ENCODE data around the gene ASXL1. TPM values are rescaled to one million over a fixed set of nuclear protein-coding genes. Genes with fewer than 3 reads are reported as not detected.

Gene ASXL1
- total RNA-seq, 2 experiments from 2014 or later: 155 to 162 TPM

GRCh38 chr20:32455901-32456701, 98.0 kb downstream of the ASXL1 start:
- CTCF ChIA-PET: interaction anchor here (0.5 to 0.9 kb wide), 2 partner anchors 198 to 354 kb away, joined by 3 to 4 read pairs; no protein-coding TSS in a partner anchor
- Mint-ChIP-seq H3K9me3 (no peaks in the 10 kb centered on the region), H3K27me3 (ENCODE audit: low read depth) (no peaks in the 10 kb centered on the region), H3K36me3 (ENCODE audit: low read depth) (peaks cover 3% of the 10 kb centered on the region), H3K4me1 (ENCODE audit: low read depth) (peaks cover 3% of the 10 kb centered on the region), H3K27ac (no peak overlapping the region), H3K4me3 (no peak overlapping the region)
- intact Hi-C loops (cut with micrococcal nuclease): no loop called here
- no peak for DNase-seq

- H3K36me3 Mint-ChIP-seq (ENCODE audit: low read depth): peaks cover 3% of the 10 kb centered on the region
- CTCF ChIA-PET: interaction anchor here (0.5 kb wide), 1 partner anchor 355 kb away, joined by 4 read pairs; no protein-coding TSS in a partner anchor
These were observed 98.8 kb downstream of the ASXL1 start for GRCh38 chr20:32456869-32457478.

GRCh38 chr20:32457479-32457986, 99.4 kb downstream of the ASXL1 start:
- Mint-ChIP-seq H3K9me3 (no peaks in the 10 kb centered on the region), H3K4me3 (no peak overlapping the region), H3K36me3 (ENCODE audit: low read depth) (peaks cover 3% of the 10 kb centered on the region), H3K4me1 (ENCODE audit: low read depth) (peaks cover 3% of the 10 kb centered on the region), H3K27me3 (ENCODE audit: low read depth) (no peaks in the 10 kb centered on the region), H3K27ac (peak overlapping the region; percentile 46)
- intact Hi-C loops (cut with micrococcal nuclease): no loop called here
- DNase-seq: no peak
- CTCF ChIA-PET: no interaction called here

More at GRCh38 chr20:32456869-32457478, 98.8 kb downstream of the ASXL1 start:
- Mint-ChIP-seq H3K27ac (no peak overlapping the region), H3K9me3 (no peaks in the 10 kb centered on the region), H3K4me3 (no peak overlapping the region), H3K27me3 (ENCODE audit: low read depth) (no peaks in the 10 kb centered on the region), H3K4me1 (ENCODE audit: low read depth) (peaks cover 3% of the 10 kb centered on the region)
- no peak for DNase-seq
- intact Hi-C loops (cut with micrococcal nuclease): no loop called here

- H3K4me3 Mint-ChIP-seq: no peak overlapping the region
- H3K36me3 Mint-ChIP-seq (ENCODE audit: low read depth): peaks cover 3% of the 10 kb centered on the region
- peaks cover 3% of the 10 kb centered on the region for H3K4me1 Mint-ChIP-seq (ENCODE audit: low read depth)
- H3K9me3 Mint-ChIP-seq: no peaks in the 10 kb centered on the region
- CTCF ChIA-PET: no interaction called here
- intact Hi-C loops (cut with micrococcal nuclease): no loop called here
- peak overlapping the region; percentile 46 for H3K27ac Mint-ChIP-seq
- H3K27me3 Mint-ChIP-seq (ENCODE audit: low read depth): no peaks in the 10 kb centered on the region
- no peak for DNase-seq
These were observed 100.1 kb downstream of the ASXL1 start for GRCh38 chr20:32458061-32458836.

- intact Hi-C loops (cut with micrococcal nuclease): no loop called here
- Mint-ChIP-seq H3K9me3 (no peaks in the 10 kb centered on the region), H3K4me3 (no peak overlapping the region), H3K4me1 (ENCODE audit: low read depth) (peaks cover 3% of the 10 kb centered on the region), H3K36me3 (ENCODE audit: low read depth) (peaks cover 3% of the 10 kb centered on the region), H3K27me3 (ENCODE audit: low read depth) (no peaks in the 10 kb centered on the region), H3K27ac (no peak overlapping the region)
- CTCF ChIA-PET: no interaction called here
- DNase-seq: no peak
These were observed 100.7 kb downstream of the ASXL1 start for GRCh38 chr20:32458837-32459220.

- no peak for DNase-seq
- intact Hi-C loops (cut with micrococcal nuclease): no loop called here
- H3K4me1 Mint-ChIP-seq (ENCODE audit: low read depth): peaks cover 3% of the 10 kb centered on the region
- H3K27me3 Mint-ChIP-seq (ENCODE audit: low read depth): no peaks in the 10 kb centered on the region
- no peaks in the 10 kb centered on the region for H3K9me3 Mint-ChIP-seq
- H3K4me3 Mint-ChIP-seq: no peak overlapping the region
- H3K27ac Mint-ChIP-seq: no peak overlapping the region
- H3K36me3 Mint-ChIP-seq (ENCODE audit: low read depth): no peaks in the 10 kb centered on the region
- CTCF ChIA-PET: interaction anchor here (1.0 kb wide), 1 partner anchor 11 kb away, joined by 5 read pairs; no protein-coding TSS in a partner anchor
These were observed 102.1 kb downstream of the ASXL1 start for GRCh38 chr20:32460231-32460630.

- Mint-ChIP-seq H3K36me3 (ENCODE audit: low read depth) (no peaks in the 10 kb centered on the region), H3K27me3 (ENCODE audit: low read depth) (no peaks in the 10 kb centered on the region), H3K9me3 (no peaks in the 10 kb centered on the region), H3K4me1 (ENCODE audit: low read depth) (peaks cover 3% of the 10 kb centered on the region), H3K27ac (no peak overlapping the region), H3K4me3 (no peak overlapping the region)
- no peak for DNase-seq
- intact Hi-C loops (cut with micrococcal nuclease): no loop called here
- CTCF ChIA-PET: interaction anchor here (1.0 kb wide), 1 partner anchor 12 kb away, joined by 5 read pairs; no protein-coding TSS in a partner anchor
These were observed 102.7 kb downstream of the ASXL1 start for GRCh38 chr20:32460683-32461320.

- Mint-ChIP-seq H3K4me1 (ENCODE audit: low read depth) (peaks cover 3% of the 10 kb centered on the region), H3K27me3 (ENCODE audit: low read depth) (no peaks in the 10 kb centered on the region), H3K4me3 (no peak overlapping the region), H3K36me3 (ENCODE audit: low read depth) (no peaks in the 10 kb centered on the region), H3K27ac (no peak overlapping the region), H3K9me3 (no peaks in the 10 kb centered on the region)
- CTCF ChIA-PET: interaction anchor here (0.6 kb wide), 1 partner anchor 97 kb away, joined by 3 read pairs; no protein-coding TSS in a partner anchor
- no peak for DNase-seq
- intact Hi-C loops (cut with micrococcal nuclease): no loop called here
These were observed 103.9 kb downstream of the ASXL1 start for GRCh38 chr20:32461836-32462600.

GRCh38 chr20:32462900-32463641, 104.9 kb downstream of the ASXL1 start:
- no peak for DNase-seq
- H3K4me1 Mint-ChIP-seq (ENCODE audit: low read depth): peaks cover 1% of the 10 kb centered on the region
- intact Hi-C loops (cut with micrococcal nuclease): no loop called here
- CTCF ChIA-PET: interaction anchor here (0.6 kb wide), 1 partner anchor 98 kb away, joined by 3 read pairs; no protein-coding TSS in a partner anchor
- no peaks in the 10 kb centered on the region for H3K9me3 Mint-ChIP-seq
- no peak overlapping the region for H3K27ac Mint-ChIP-seq
- H3K36me3 Mint-ChIP-seq (ENCODE audit: low read depth): no peaks in the 10 kb centered on the region
- no peaks in the 10 kb centered on the region for H3K27me3 Mint-ChIP-seq (ENCODE audit: low read depth)
- H3K4me3 Mint-ChIP-seq: no peak overlapping the region

GRCh38 chr20:32463642-32464400, 105.7 kb downstream of the ASXL1 start:
- no peaks in the 10 kb centered on the region for H3K4me1 Mint-ChIP-seq (ENCODE audit: low read depth)
- intact Hi-C loops (cut with micrococcal nuclease): no loop called here
- H3K36me3 Mint-ChIP-seq (ENCODE audit: low read depth): no peaks in the 10 kb centered on the region
- CTCF ChIA-PET: no interaction called here
- no peaks in the 10 kb centered on the region for H3K9me3 Mint-ChIP-seq
- no peak overlapping the region for H3K27ac Mint-ChIP-seq
- DNase-seq: no peak
- H3K4me3 Mint-ChIP-seq: no peak overlapping the region
- H3K27me3 Mint-ChIP-seq (ENCODE audit: low read depth): no peaks in the 10 kb centered on the region

All from activated naive CD4-positive, alpha-beta T cell treated with anti-CD3 and anti-CD28 coated beads for 36 hours (primary cell).